GM12875 (cell line): ENCODE data around the gene MMP12.
"Not testable (repeated sequence)": the region's sequence is repeated elsewhere in the genome, so short reads cannot be mapped to it uniquely, and the experiment has no call there.

Source experiments
- H3K4me3 ChIP-seq: one replicate; pipeline ENCODE4 v1.5.1; 2011; ENCODE audit warnings: low read depth, low read length, control low read depth
- TF ChIP-seq, protein P1 (sequence below): IDR thresholded peaks from 2 replicates; pipeline ENCODE4 v1.5.1; 2011; ENCODE audit warnings: low read depth, mild to moderate bottlenecking, control low read depth, inconsistent platforms, low read length, moderate library complexity, borderline replicate concordance; ENCODE audit not compliant: insufficient read depth

MMP12 gene

DNA sequence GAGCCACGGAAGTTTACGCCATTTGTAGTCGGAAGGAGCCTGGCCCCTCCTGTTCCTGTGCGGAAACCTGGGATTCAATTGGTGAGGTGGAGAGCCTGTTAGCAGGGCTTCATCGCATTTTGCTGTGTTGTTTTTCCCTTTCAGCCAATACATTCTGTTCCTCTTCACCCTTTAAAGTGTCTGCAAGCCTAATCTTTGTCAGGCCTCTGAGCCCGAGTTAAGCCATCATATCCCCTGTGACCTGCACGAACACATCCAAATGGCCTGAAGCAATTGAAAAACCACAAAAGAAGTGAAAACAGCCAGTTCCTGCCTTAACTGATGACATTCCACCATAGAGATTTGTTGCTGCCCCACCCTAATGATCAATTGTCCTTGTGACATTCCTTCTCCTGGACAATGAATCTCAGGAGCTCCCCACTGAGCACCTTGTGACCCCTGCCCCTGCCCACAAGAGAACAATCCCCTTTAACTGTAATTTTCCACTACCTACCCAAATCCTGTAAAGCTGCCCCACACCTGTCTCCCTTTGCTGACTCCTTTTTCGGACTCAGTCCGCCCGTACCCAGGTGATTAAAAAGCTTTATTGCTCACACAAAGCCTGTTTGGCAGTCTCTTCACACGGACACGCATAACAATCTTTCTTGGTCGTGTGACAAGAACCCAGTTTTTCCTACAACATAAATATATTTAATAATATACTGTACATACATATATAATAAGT lies 37.1 kb upstream of the MMP12 start:
- no peak overlapping the region for H3K4me3 ChIP-seq
- TF ChIP-seq, protein P1, sequence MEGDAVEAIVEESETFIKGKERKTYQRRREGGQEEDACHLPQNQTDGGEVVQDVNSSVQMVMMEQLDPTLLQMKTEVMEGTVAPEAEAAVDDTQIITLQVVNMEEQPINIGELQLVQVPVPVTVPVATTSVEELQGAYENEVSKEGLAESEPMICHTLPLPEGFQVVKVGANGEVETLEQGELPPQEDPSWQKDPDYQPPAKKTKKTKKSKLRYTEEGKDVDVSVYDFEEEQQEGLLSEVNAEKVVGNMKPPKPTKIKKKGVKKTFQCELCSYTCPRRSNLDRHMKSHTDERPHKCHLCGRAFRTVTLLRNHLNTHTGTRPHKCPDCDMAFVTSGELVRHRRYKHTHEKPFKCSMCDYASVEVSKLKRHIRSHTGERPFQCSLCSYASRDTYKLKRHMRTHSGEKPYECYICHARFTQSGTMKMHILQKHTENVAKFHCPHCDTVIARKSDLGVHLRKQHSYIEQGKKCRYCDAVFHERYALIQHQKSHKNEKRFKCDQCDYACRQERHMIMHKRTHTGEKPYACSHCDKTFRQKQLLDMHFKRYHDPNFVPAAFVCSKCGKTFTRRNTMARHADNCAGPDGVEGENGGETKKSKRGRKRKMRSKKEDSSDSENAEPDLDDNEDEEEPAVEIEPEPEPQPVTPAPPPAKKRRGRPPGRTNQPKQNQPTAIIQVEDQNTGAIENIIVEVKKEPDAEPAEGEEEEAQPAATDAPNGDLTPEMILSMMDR, result no peak

DNA sequence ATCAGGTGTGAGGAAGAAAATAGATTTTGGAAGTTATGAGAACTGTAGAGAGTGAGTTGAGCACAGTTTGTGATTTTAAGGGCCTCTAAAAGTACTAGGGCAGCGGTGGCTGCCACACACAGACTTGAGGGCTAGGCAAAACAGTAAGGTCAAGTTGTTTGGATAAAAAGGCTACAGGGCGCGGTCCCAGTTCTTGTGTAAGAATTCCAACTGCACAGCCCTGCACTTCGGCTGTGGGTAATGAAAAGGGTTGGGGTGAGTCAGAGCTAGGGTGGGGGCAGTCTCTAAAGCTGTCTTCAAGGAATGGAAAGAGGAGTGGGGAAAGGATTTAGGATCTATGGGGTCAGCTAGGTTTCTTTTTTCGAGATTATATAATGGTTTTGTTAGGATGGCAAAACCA lies 31.1 kb upstream of the MMP12 start:
- H3K4me3 ChIP-seq, result not testable (repeated sequence)

DNA sequence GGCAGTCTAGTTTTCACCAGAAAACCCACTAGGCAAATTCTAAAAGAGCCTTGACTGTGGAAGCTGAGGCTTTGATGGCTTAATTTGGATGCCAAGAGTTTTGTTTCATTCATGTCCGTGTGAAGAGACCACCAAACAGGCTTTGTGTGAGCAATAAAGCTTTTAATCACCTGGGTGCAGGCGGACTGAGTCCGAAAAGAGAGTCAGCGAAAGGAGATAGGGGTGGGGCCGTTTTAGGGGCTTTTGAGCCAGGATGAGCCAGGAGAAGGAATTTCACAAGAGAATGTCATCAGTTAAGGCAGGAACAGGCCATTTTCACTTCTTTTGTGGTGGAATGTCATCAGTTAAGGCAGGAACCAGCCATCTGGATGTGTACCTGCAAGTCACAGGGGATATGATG lies 29.1 kb upstream of the MMP12 start:
- H3K4me3 ChIP-seq, result not testable (repeated sequence)

DNA sequence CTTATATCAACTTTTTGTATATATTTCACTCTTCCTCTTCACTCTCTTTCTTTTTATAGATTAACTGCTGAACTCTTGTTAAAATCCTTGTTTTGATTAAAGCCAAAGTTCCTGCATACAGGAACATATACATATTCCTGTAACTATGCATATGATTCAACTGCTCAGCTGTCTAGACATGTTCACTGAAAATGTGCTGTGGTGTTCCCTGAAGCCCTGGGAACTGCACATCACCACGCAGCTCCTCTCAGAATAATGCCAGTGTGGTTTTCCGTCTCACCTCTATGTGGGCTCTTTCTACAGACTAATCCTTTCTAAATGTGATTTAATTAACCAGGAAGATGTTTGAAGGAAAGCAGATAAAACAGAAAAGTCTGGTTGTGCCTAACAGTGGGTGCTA lies 25.6 kb upstream of the MMP12 start:
- TF ChIP-seq, protein P1, result no peak

DNA sequence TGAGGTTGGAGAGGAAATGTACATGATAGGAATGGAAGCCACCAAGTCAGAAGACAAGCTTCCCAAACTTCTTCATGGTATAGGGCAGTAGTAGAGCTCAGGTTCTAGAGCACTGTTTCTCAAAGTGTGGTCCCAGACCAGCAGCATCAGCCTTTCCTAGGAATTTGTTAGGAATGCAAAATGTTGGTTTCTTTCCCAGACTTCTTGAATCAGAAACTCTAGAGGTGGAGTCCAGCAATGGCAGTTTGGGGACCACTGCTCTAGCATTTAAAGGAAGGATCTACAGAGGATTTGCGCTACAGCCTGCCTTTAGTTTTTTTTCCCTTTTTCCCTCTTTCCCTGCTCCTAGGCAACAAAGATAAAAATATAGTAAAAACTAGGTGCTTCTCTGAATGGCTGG lies 17.0 kb upstream of the MMP12 start:
- H3K4me3 ChIP-seq, result no peak overlapping the region
- TF ChIP-seq, protein P1, result no peak

More for the DNA sequence above, 25.6 kb upstream of the MMP12 start:
- no peak overlapping the region for H3K4me3 ChIP-seq

DNA sequence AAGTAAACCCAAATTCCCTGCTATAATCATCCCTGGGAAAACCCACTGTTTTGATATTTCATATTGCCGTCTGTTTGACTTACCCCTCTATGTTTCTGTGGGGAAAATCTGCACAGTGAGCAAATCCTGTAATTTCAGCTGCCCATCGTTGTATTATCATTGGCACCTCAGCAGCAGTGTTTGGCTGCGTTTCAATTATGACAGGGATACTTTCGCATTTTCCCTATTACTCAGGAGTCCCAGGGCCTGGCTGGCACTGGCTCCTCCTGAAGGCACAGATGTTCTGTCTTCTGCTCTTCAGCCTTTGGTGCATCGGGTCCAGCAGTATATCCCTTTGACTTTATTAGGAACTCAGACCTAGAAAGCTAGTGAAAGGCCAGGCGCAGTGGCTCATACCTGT lies 12.2 kb upstream of the MMP12 start:
- no peak overlapping the region for H3K4me3 ChIP-seq

DNA sequence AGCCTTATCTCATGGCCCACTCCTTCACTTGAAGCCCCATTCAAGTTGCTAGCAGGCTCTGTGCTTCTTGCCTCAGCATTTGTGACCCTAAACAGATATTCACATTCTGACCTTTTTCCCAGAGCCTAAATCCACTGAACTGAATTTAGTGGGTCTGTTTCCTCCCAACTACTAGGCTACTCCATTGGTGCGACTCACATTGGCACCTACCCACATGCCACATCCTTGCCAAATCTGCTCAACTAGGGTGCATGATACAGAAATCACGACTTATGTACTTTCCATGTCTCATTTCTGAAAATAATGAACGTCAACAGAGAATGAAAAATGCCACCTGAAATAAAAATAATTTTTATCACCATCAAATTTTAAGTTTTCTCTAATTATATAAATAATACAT lies 8.4 kb upstream of the MMP12 start:
- TF ChIP-seq, protein P1, result no peak
- no peak overlapping the region for H3K4me3 ChIP-seq

More for the DNA sequence above, 12.2 kb upstream of the MMP12 start:
- TF ChIP-seq, protein P1, result no peak

DNA sequence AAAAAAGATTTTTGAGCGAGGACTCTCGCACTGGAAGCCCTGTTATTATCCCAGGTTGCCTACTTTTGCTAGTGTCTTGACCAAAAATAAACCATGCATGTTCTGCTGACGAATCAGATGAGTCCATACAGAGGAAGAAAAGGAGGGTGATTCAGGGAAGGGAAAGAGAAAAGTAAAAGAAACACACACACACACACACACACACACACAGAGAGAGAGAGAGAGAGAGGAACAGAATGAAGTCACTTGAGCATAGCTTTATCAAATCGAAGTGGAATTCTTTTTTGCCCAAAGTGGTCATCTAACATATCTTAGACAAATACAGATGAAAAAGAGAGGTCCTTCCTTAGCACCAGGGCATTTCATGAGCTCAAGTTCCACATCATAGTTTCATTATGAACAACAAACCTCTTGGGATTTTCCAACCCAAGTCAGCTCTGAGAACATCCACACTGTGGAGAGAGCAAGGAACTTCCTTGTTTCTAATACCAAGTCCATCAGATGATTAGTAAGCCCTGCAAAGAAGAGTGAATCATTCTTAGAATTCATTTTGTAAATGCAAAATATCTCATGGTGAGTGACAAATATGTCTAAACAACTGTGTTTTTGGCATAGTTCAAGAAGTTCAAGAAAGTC lies 7.7 kb upstream of the MMP12 start:
- no peak overlapping the region for H3K4me3 ChIP-seq
- TF ChIP-seq, protein P1, result no peak
